A549 (cell line): ENCODE measurements around the gene FANCF.

Source experiments
- CTCF ChIP-seq: fragments of >200 bp; sonication (Bioruptor Twin); formaldehyde crosslinking; IDR thresholded peaks from 3 replicates; pipeline ENCODE4 v1.5.1; 2016
- EP300 ChIP-seq, 2 experiments: fragments of >200 bp; sonication (Bioruptor Twin); formaldehyde crosslinking; IDR thresholded peaks; 2 replicates in 1 of 2; 3 replicates in 1 of 2; pipeline ENCODE4 v1.6.1; 2016 to 2017
- HOXA7 ChIP-seq: fragments of 250-450 bp; sonication (Bioruptor Pico); IDR thresholded peaks from 2 replicates; pipeline ENCODE4 v1.5.0; 2020; ENCODE audit warnings: mild to moderate bottlenecking, moderate library complexity
- MAFK ChIP-seq: fragments of 450-650 bp; IDR thresholded peaks from 2 replicates; pipeline ENCODE4 v1.6.1; 2014; ENCODE audit not compliant: partially characterized antibody
- MAX ChIP-seq: IDR thresholded peaks from 2 replicates; pipeline ENCODE4 v1.6.1; 2012
- PBX3 ChIP-seq: IDR thresholded peaks from 2 replicates; pipeline ENCODE4 v1.6.1; 2012
- POLR2A ChIP-seq: IDR thresholded peaks from 2 replicates; pipeline ENCODE4 v1.6.1; 2012; ENCODE audit warnings: mild to moderate bottlenecking, low read length
- RAD21 ChIP-seq, 2 experiments: fragments of >200 bp in 1 of 2; sonication (Bioruptor Twin) in 1 of 2; formaldehyde crosslinking in 1 of 2; IDR thresholded peaks in 1 of 2; conservative IDR thresholded peaks in 1 of 2; 2 replicates in 1 of 2; 3 replicates in 1 of 2; pipeline ENCODE4 v1.6.1; 2012 to 2018; ENCODE audit warnings: inconsistent platforms in 1 of 2
- REST ChIP-seq: fragments of 200-600 bp; sonication (generic); IDR thresholded peaks from 2 replicates; pipeline ENCODE4 v1.6.1; 2016; ENCODE audit warnings: antibody characterized with exemption, mild to moderate bottlenecking, moderate library complexity
- RFX5 ChIP-seq: fragments of 450-650 bp; IDR thresholded peaks from 2 replicates; pipeline ENCODE4 v1.7.1; 2014; ENCODE audit warnings: antibody characterized with exemption, mild to moderate bottlenecking, moderate library complexity

- TF ChIP-seq RFX5, result no peak
- no peak for TF ChIP-seq POLR2A
- no peak for TF ChIP-seq RAD21 (conservative IDR thresholded peaks at IDR 0.05 in 1 of 2, IDR thresholded peaks at IDR 0.05 in 1 of 2)
- no peak for TF ChIP-seq EP300 (IDR thresholded peaks at IDR 0.05)
- TF ChIP-seq CTCF, result no peak
- no peak for TF ChIP-seq HOXA7
- TF ChIP-seq MAFK, result no peak
- no peak for TF ChIP-seq MAX
- no peak for TF ChIP-seq REST
- no peak for TF ChIP-seq PBX3
These were observed 40.7 kb upstream of the FANCF start, which contains the start of gene GAS2 for GRCh38 chr11:22666325-22666687.
